GM19240 (cell line): Measurements from ENCODE around the gene PREB.

ENCODE experiments used
- DNase-seq: peaks from one replicate; pipeline ENCODE4 v3.0.0; 2011; ENCODE audit warnings: low spot score; ENCODE audit not compliant: insufficient read length

Gene PREB

GRCh38 chr2:27152796-27153464 lies 18.5 kb upstream of the PREB start:
- no peak for DNase-seq

GRCh38 chr2:27152102-27152795 lies 17.8 kb upstream of the PREB start:
- DNase-seq = no peak

- DNase-seq = no peak
Observed at GRCh38 chr2:27150639-27151230, 16.3 kb upstream of the PREB start.

DNA sequence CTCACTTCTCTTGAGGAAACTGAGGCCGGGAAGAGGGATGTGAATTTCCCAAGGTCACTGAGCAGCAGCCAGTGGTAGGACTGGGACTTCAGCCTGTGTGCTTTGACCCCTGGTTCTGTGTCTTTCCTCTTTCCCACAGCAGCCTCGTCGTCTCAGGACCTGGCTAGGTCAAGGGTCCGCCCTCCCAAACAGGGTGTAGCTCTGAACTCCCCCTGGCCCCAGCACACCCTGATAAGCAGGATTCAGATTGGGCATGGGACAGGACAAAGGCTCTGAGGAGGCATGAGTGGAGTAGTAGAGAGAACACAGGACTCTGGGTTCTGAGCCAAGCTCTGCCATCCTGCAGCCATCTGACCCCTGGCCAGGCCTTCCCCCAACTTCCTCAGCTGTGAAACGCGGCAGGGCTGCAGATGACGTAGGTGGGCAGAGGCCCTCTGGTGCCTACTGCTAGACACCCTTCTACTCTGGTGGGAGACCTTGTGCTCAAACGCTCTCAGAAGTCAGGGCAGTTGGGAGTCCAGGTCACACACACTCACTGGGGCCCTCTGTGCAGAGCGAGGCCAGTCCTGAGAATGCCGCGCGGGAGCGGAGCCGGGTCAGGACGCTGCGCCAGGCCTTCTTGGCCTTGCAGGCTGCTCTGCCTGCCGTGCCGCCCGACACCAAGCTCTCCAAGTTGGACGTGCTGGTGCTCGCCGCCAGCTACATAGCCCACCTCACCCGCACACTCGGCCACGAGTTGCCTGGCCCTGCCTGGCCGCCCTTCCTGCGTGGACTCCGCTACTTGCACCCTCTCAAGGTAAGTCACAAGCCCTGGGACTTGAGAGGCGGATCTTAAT lies 15.4 kb upstream of the PREB start:
- no peak for DNase-seq

DNA sequence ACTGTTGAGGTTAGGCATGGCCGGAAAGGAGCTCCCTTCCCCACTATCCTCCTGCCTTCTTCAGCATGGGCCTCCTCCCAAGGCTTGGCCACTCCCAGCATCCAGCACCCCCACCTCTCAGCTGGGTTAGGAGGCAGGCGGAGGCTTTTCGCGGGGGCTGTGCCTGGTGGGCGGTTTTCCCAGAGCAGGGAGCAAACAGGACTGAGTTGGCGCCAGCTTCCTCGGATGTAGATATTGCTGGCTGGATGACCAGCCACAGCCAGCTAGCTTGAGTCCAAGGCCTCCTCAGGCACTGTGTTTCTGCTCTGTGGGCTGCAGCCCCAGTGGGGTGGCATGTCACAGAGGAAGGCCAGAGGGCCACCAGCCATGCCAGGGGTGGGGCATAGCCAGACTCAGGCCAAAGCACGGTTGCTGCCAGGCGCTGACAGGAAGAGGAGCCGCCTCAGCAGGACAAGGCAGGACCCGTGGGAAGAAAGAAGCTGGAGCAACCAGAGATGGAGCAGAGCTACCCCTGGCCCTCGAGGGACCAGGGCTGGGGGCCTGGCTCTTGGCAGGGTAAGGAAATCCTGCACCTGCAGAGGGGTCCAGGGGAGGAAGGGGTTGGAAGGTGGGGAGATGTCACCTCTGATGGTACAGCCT lies 14.5 kb upstream of the PREB start, which contains the start of gene TCF23:
Gene TCF23 (plus strand): TSS at position 204 of the 639 bp plus-strand sequence. CDS start 130 bp downstream, at position 334.
- no peak for DNase-seq

GRCh38 chr2:27147935-27148334 lies 13.5 kb upstream of the PREB start:
- DNase-seq = no peak

DNA sequence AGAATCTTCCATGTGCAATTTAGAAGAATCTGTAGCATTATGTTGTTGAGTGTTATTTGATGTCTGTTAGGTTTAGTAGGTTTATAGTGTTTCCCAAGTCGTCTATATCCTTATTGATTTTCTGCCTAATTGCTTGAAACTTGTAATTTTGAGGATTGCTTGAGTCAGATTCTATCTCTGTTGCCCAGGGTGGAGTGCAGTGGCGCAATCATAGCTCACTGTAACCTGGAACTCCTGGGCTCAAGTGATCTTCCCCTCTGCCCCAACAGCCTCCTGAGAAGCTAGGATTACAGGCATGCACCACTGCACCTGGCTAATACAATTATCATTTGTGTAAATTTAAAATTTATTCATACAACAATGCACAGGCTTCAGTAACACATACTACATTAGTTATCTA lies 11.2 kb upstream of the PREB start:
- DNase-seq = no peak

- no peak for DNase-seq
Observed at GRCh38 chr2:27143285-27143684, 8.8 kb upstream of the PREB start.

GRCh38 chr2:27139310-27139709 lies 4.9 kb upstream of the PREB start, which contains the start of gene PRR30:
TSS of gene PRR30 (minus strand) at chr2:27139410. CDS start at chr2:27138329, 1,081 bp downstream.
- no peak for DNase-seq

GRCh38 chr2:27138111-27138510 lies 3.7 kb upstream of the PREB start:
- no peak for DNase-seq

DNA sequence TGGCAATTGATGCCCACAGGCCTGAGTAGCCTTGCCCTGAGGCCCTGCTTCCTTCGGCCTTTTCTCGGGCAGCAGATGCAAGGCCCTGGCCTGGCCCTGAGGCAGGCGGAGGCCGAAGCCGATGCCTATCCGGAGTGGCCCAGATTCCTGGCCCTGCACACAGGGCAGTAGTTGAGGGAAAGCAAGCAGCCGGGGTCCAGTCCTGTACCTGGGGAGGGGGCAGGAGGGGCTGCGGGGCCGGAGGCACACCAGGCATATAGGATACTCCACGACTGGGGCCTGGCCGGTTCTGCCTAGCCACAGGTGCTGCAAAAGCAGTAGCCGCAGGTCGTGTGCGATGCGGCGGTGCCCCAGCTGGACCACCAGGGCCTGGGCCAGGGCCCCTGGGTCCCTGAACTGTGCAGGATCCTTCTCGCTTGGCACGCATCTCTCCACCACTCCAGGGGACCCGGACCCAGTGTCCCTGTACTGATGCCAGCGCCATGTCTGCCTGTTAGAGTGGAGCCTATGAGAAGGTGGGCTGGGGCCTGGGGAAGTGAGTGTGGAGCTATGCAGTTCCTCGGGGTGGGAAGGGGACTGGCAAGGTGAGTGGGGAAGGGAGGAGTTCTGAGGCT lies 3.0 kb upstream of the PREB start:
- no peak for DNase-seq

GRCh38 chr2:27136751-27137150 lies 2.3 kb upstream of the PREB start:
- no peak for DNase-seq

GRCh38 chr2:27135478-27135955 lies 1.1 kb upstream of the PREB start:
- no peak for DNase-seq

DNA sequence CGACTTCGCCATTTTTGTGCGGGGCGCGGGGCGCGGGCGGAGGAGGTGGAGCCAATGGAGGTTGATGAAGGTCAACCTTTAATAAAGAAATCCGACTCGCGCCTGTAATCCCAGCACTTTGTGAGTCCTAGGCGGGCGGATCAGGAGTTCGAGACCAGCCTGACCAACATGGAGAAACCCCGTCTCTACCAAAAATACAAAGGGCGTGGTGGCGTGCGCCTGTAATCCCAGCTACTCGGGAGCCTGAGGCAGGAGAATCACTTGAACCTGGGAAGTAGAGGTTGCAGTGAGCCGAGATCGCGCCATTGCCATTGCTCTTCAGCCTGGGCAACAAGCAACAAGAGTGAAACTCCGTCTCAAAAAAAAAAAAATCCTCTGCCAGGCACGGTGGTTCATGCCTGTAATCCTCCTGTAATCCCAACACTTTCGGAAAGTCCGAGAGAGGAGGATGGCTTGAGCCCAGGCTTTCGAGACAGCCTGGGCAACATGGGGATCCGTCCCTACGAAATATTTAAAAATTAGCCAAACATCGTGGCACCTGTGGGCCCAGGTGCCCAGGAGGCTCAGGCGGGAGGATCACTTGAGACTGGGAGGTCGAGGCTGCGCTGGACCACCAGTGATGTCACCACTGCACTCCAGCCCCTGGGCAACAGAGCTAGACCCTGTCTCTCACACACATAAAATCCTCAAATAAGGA lies 493 bp upstream of the PREB start:
- no peak for DNase-seq

DNA sequence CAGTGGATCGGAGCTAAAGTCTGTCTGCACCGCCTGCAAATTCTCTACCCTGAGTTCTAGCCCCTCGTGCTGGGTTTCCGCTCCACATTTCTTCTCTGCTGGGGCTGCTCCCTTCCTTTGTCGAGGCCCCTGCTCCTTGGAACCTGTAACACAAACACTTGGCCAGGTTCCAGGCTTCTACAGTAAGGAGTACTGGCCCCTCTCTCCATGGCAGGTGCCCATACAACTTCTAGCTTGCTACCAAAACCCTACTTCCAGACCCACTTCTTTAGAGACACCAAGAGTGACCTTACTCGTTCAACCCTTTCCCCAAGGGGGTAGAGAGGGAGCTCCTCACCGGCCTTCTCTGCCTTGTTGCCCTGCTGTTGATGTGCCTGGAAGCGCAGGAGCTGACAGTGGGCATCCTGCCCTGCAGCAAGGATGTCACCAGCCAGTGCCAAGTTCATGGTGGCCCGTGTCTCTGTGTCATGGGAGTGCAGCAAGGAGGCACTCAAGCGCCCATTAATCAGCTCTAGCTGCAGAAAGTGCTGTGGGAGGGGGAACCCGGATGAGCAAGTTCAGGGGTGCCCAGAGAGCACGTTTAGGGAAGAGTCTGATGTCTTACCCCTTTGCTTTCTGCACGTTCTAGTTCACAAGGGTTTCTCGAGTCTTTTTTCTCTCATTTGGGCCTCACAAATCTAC lies 1.1 kb downstream of the PREB start:
- peak; percentile 33 for DNase-seq

DNA sequence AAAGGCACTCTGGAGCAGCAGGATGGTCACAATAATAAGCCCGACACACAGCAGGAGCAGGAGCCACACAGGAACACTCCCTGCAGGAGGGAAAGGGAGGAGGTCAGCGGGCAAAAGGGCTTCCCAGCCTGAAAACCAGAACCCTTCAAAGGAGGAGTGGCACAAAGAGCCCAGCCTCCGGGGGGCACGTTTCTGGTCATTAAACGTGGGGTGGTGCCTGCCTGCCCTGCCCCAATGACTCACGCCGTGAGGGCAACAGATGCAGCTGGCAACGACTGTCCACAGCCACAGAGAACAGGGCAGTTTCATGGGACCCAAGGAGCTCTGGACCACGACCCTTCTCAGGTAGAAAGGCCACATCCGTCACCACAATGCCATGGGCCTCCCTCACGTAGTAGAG lies 3.0 kb downstream of the PREB start:
- no peak for DNase-seq

DNA sequence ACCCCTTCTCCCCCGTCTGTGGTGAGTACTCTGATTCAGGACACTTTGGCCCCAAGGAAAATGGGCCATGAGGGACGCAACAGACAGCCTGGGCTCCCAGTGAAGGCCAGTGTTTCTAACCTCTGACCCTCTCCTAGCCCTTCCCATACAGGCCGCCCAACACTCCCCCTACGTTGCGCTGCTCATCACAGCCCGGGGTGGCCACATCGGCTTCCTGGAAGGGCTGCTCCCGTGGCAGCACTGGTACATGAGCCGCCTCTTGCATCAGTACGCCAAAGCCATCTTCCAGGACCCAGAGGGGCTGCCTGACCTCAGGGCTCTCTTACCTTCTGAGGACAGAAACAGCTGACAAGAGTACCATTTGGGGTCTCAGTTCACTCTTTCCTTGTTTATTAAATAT lies 4.0 kb downstream of the PREB start:
- DNase-seq = no peak

- DNase-seq = no peak
Observed at GRCh38 chr2:27128668-27129571, 5.5 kb downstream of the PREB start.
